Transverse colon (tissue), 4 donors: ENCODE measurements around the gene LRRC14B. TPM values are rescaled to one million over a fixed set of nuclear protein-coding genes. Genes with fewer than 3 reads are reported as not detected.

ENCODE experiments used
- DNase-seq: peaks from one replicate; pipeline ENCODE4 v3.0.0-alpha.2; 2019
- H3K27ac ChIP-seq, 4 donors: fragments of 200-600 bp; sonication (generic); 2 replicates each; pipeline ENCODE4 v1.5.1; 2016 to 2018; ENCODE audit warnings: inconsistent platforms in 4 of 4
- H3K27me3 ChIP-seq: fragments of 200-600 bp; sonication (generic); 2 replicates; pipeline ENCODE4 v1.5.1; 2017; ENCODE audit warnings: inconsistent platforms
- H3K36me3 ChIP-seq, 4 donors: fragments of 200-600 bp; sonication (generic); 2 replicates each; pipeline ENCODE4 v1.5.1; 2017 to 2019; ENCODE audit warnings: inconsistent platforms in 4 of 4
- H3K4me1 ChIP-seq, 4 donors: fragments of 200-600 bp; sonication (generic); 2 replicates each; pipeline ENCODE4 v1.5.1; 2017 to 2020; ENCODE audit warnings: inconsistent platforms in 4 of 4
- H3K4me3 ChIP-seq, 4 donors: fragments of 200-600 bp; sonication (generic); 1 replicate in 1 of 4; 2 replicates in 3 of 4; pipeline versions ENCODE4 v1.5.1 to v1.6.1; 2017 to 2019; ENCODE audit warnings: inconsistent platforms in 4 of 4
- H3K9me3 ChIP-seq, 2 donors: fragments of 200-600 bp; sonication (generic); 2 replicates each; pipeline ENCODE4 v1.5.1; 2017 to 2019; ENCODE audit warnings: inconsistent platforms in 2 of 2
- EP300 ChIP-seq: sonication (generic); formaldehyde crosslinking; IDR thresholded peaks from one replicate; pipeline ENCODE4 v1.6.1; 2017; ENCODE audit warnings: antibody characterized with exemption, low read depth
- POLR2A ChIP-seq: fragments of 450-650 bp; IDR thresholded peaks from one replicate; pipeline ENCODE4 v1.6.1; 2016; ENCODE audit warnings: antibody characterized with exemption, mild to moderate bottlenecking, moderate library complexity
- POLR2AphosphoS5 ChIP-seq, 3 donors: sonication (generic); formaldehyde crosslinking; IDR thresholded peaks; one replicate each; pipeline ENCODE4 v1.6.1; 2016; ENCODE audit warnings: antibody characterized with exemption in 3 of 3
- WGBS, 2 donors: methylation state at CpG; one replicate each; pipeline ENCODE4 v1.1.5; 2018; ENCODE audit warnings: low coverage in 1 of 2; 5-methylcytosine and 5-hydroxymethylcytosine counted together
- in situ Hi-C, 4 donors: fragments of 200-750 bp; cut with MboI; loops; one replicate each; pipeline versions ENCODE4 v1.15.0 to v1.15.1; 2017; ENCODE audit warnings: low sequenced_read_pairs in 3 of 4, low pct_ligation_motif_present in 1 of 4, low pct_unique_long_range_greater_than_20kb in 1 of 4
- intact Hi-C: fragments of 100-400 bp; cut with DNase I; formaldehyde crosslinking; loops from one replicate; pipeline ENCODE4 v1.15.1; 2023; ENCODE audit warnings: low total_unique reads
- total RNA-seq, 4 donors: library from RNA; depleted of rRNA; stranded (reverse); fragments of >200 nt; gene quantifications; one replicate each; pipeline ENCODE4 v1.1.0, GENCODE V29; 2016
- TF ChIP-seq, protein P1 (sequence below), 5 experiments: fragments of 200-600 bp in 3 of 5; fragments of 450-650 bp in 2 of 5; sonication (generic) in 3 of 5; IDR thresholded peaks; 1 replicate in 2 of 5; 2 replicates in 3 of 5; pipeline ENCODE4 v1.5.1; 2016 to 2017; ENCODE audit warnings: antibody characterized with exemption in 5 of 5, inconsistent platforms in 3 of 5, mild to moderate bottlenecking in 2 of 5, moderate library complexity in 1 of 5

The LRRC14B gene
- total RNA-seq, 4 donors from 2014 or later: not detected

DNA sequence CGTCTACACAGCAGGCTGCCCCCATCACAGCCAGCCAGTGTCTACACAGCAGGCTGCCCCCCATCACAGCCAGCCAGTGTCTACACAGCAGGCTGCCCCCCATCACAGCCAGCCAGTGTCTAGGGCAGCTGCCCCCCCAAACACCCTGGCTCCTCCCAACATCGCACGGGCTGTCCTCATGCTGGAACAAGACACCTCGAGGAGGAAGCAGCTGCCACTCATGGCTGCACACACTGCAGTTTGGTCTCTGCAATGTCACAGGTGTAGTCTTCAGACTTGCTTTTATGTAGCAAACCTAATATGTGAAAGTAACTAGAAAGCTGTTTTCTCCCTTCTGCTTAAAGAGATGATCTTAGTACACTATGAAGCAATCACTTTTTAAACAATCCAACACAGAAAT lies 9.7 kb downstream of the LRRC14B start:
- no peak for TF ChIP-seq POLR2A
- TF ChIP-seq POLR2AphosphoS5 (IDR thresholded peaks at IDR 0.05): no peak
- TF ChIP-seq, protein P1, sequence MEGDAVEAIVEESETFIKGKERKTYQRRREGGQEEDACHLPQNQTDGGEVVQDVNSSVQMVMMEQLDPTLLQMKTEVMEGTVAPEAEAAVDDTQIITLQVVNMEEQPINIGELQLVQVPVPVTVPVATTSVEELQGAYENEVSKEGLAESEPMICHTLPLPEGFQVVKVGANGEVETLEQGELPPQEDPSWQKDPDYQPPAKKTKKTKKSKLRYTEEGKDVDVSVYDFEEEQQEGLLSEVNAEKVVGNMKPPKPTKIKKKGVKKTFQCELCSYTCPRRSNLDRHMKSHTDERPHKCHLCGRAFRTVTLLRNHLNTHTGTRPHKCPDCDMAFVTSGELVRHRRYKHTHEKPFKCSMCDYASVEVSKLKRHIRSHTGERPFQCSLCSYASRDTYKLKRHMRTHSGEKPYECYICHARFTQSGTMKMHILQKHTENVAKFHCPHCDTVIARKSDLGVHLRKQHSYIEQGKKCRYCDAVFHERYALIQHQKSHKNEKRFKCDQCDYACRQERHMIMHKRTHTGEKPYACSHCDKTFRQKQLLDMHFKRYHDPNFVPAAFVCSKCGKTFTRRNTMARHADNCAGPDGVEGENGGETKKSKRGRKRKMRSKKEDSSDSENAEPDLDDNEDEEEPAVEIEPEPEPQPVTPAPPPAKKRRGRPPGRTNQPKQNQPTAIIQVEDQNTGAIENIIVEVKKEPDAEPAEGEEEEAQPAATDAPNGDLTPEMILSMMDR (IDR thresholded peaks at IDR 0.05): no peak
- TF ChIP-seq EP300: no peak
- H3K27me3 ChIP-seq: no peaks in the 10 kb centered on the region
- intact Hi-C loops: no loop called here
- no peaks in the 10 kb centered on the region for H3K4me1 ChIP-seq
- in situ Hi-C loops: no loop called here
- H3K4me3 ChIP-seq: no peak overlapping the region
- no peak overlapping the region for H3K27ac ChIP-seq
- H3K36me3 ChIP-seq: peaks cover 0 to 5% (median 2%) of the 10 kb centered on the region in 4 donors
- WGBS, 2 donors: 50 to 63% methylated on average over 1 to 3 of the region's 4 CpGs
- no peaks in the 10 kb centered on the region for H3K9me3 ChIP-seq
- no peak for DNase-seq

DNA sequence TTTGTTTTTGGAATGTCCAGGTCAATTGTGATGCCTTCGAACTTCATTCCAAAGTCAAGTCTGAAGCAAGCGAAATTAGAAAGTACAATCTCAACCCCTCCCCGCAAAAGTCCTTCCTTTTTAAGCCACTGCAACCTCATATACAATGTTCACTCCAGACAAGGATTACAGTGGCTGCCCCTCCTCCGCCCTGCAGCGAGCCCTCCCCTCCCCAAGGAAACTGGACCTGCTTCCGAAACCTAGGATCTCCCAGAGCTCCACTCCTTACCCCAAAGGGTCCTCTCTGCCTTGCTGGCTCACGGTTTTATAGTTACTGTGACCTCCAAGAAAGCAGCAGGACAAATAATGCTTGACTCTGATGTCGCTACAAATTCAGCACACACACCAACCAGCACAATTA lies 10.4 kb downstream of the LRRC14B start:
- no peak for DNase-seq
- WGBS, 2 donors: 89 to 92% methylated on average over 3 to 8 of the region's 8 CpGs
- H3K27me3 ChIP-seq: no peaks in the 10 kb centered on the region

DNA sequence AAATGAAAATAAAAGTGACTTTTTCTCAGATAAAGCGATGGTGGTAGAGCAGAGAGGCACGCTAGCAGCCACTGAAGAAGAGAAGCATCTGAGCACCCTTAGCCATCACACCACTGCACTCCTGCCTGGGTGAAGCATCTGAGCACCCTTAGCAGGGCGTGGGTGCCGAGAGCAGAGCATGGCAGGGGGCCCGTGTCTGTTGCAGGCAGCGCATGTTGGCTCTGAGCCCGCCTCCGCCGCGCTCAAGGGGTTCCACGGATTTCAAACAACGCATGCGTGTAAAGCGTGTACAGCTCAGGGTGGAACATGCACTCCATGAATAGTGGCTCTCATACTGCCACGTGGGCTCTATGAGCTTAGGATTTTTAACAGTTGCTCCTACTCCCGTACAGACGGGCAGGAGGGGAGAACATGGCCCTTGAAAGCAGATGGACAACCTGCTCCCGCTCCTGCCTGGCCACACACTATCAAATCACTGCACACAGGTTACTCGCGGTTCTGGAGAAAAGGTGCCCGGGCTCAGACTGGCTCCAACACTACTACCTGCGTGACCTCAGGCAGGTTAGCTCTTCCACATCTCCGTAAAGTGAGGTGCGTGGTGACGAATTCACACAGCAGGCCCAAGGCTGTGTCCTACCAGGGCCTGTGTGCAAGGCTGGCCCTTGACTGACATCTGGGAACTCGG lies 12.1 kb downstream of the LRRC14B start:
- no peak for DNase-seq
- peaks cover 0 to 5% (median 2%) of the 10 kb centered on the region in 4 donors for H3K36me3 ChIP-seq
- H3K27ac ChIP-seq: no peak overlapping the region
- intact Hi-C loops: no loop called here
- no peaks in the 10 kb centered on the region for H3K9me3 ChIP-seq
- TF ChIP-seq, protein P1 (IDR thresholded peaks at IDR 0.05): no peak
- TF ChIP-seq POLR2A: no peak
- TF ChIP-seq POLR2AphosphoS5 (IDR thresholded peaks at IDR 0.05): no peak
- TF ChIP-seq EP300: no peak
- H3K4me3 ChIP-seq: no peak overlapping the region
- in situ Hi-C loops: no loop called here
- H3K27me3 ChIP-seq: no peaks in the 10 kb centered on the region
- no peaks in the 10 kb centered on the region for H3K4me1 ChIP-seq
- 98% methylated on average over 26 of the region's 26 CpGs; no CpG with 5 or more reads in 1 of the 2 donors for WGBS, 2 donors

More for the DNA sequence above, 10.4 kb downstream of the LRRC14B start:
- Histone ChIP-seq H3K9me3 (no peaks in the 10 kb centered on the region), H3K4me3 (no peak overlapping the region), H3K36me3 (peaks cover 0 to 5% (median 2%) of the 10 kb centered on the region in 4 donors), H3K27ac (no peak overlapping the region), H3K4me1 (no peaks in the 10 kb centered on the region)
- intact Hi-C loops (no loop called here), in situ Hi-C loops (no loop called here)
- TF ChIP-seq, protein P1 (IDR thresholded peaks at IDR 0.05): no peak
- TF ChIP-seq POLR2AphosphoS5 (IDR thresholded peaks at IDR 0.05): no peak
- no peak for TF ChIP-seq POLR2A
- TF ChIP-seq EP300: no peak

DNA sequence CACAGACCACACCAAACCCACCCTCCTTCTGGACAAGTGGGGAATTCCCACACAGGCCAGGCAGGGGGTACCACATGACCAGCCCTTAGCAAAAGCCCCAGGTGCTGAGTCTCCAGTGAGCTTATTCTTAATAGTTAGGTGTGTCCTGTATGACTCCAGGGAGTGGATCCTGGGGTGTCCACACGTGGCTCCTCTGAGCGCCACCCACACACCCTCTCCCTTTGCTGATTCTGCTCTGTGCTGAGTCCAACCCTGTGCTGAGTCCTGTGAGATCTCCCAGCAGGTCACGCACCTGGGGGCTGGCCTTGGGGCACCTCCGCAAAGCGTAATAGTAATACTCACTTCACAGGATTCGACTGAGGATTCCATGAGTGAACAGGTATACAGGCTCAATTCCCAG lies 12.7 kb downstream of the LRRC14B start:
- intact Hi-C loops: no loop called here
- no peak for DNase-seq
- peaks cover 0 to 5% (median 2%) of the 10 kb centered on the region in 4 donors for H3K36me3 ChIP-seq
- no peak overlapping the region for H3K4me3 ChIP-seq
- in situ Hi-C loops: no loop called here
- no peaks in the 10 kb centered on the region for H3K4me1 ChIP-seq
- no peak overlapping the region for H3K27ac ChIP-seq
- no peaks in the 10 kb centered on the region for H3K27me3 ChIP-seq
- WGBS, 2 donors: 95 to 100% methylated on average over 2 to 6 of the region's 6 CpGs
- TF ChIP-seq, protein P1 (IDR thresholded peaks at IDR 0.05): no peak
- no peak for TF ChIP-seq POLR2AphosphoS5 (IDR thresholded peaks at IDR 0.05)
- no peak for TF ChIP-seq POLR2A
- no peak for TF ChIP-seq EP300
- no peaks in the 10 kb centered on the region for H3K9me3 ChIP-seq
